DMS 273 (cell line): Measurements from ENCODE around the gene MAP1LC3B2.
A peak's percentile ranks its signal among the peaks of the same experiment; 100 is the strongest.

Source experiments
- DNase-seq: peaks from one replicate; lab custom pipeline; 2025; ENCODE audit not compliant: unreplicated experiment; lab: John Stamatoyannopoulos, UW

Gene MAP1LC3B2

GRCh38 chr12:116559162-116559935 lies at the start of gene MAP1LC3B2:
MAP1LC3B2 (plus strand) TSS chr12:116559381; CDS start chr12:116575943, 16,562 bp downstream.
- no peak for DNase-seq

- no peak for DNase-seq
Measured at GRCh38 chr12:116513944-116514343, 45.2 kb upstream of the MAP1LC3B2 start.

- DNase-seq: no peak
Measured at GRCh38 chr12:116515684-116516083, 43.5 kb upstream of the MAP1LC3B2 start.

GRCh38 chr12:116516657-116517056 lies 42.5 kb upstream of the MAP1LC3B2 start:
- DNase-seq: no peak

GRCh38 chr12:116517431-116518045 lies 41.6 kb upstream of the MAP1LC3B2 start:
- DNase-seq: no peak

GRCh38 chr12:116520225-116520760 lies 38.9 kb upstream of the MAP1LC3B2 start:
- DNase-seq: no peak

GRCh38 chr12:116520801-116521471 lies 38.2 kb upstream of the MAP1LC3B2 start:
- DNase-seq: no peak

GRCh38 chr12:116524311-116524710 lies 34.9 kb upstream of the MAP1LC3B2 start:
- no peak for DNase-seq

- DNase-seq: no peak
Measured at GRCh38 chr12:116524964-116525379, 34.2 kb upstream of the MAP1LC3B2 start.

GRCh38 chr12:116525418-116526001 lies 33.7 kb upstream of the MAP1LC3B2 start:
- DNase-seq: peak; percentile 9

- no peak for DNase-seq
Measured at GRCh38 chr12:116528065-116528464, 31.1 kb upstream of the MAP1LC3B2 start.

GRCh38 chr12:116528498-116528897 lies 30.7 kb upstream of the MAP1LC3B2 start:
- no peak for DNase-seq

GRCh38 chr12:116529048-116529447 lies 30.1 kb upstream of the MAP1LC3B2 start:
- DNase-seq: no peak

GRCh38 chr12:116529686-116530085 lies 29.5 kb upstream of the MAP1LC3B2 start:
- no peak for DNase-seq

- no peak for DNase-seq
Measured at GRCh38 chr12:116532428-116532827, 26.8 kb upstream of the MAP1LC3B2 start.

GRCh38 chr12:116532986-116533342 lies 26.2 kb upstream of the MAP1LC3B2 start:
- no peak for DNase-seq

- DNase-seq: peak; percentile 90
Measured at GRCh38 chr12:116533343-116534251, 25.6 kb upstream of the MAP1LC3B2 start.

- DNase-seq: peak; percentile 43
Measured at GRCh38 chr12:116534311-116535121, 24.7 kb upstream of the MAP1LC3B2 start.

GRCh38 chr12:116535241-116535640 lies 23.9 kb upstream of the MAP1LC3B2 start:
- DNase-seq: no peak
